SK-N-SH (cell line): ENCODE measurements around the gene PDE10A. TPM values are rescaled to one million over a fixed set of nuclear protein-coding genes. Genes with fewer than 3 reads are reported as not detected.

ENCODE experiments used
- CTCF ChIA-PET: fragments of 300-600, 350-600 bp; formaldehyde crosslinking; extraction: SDS; loops from one replicate; lab custom pipeline; 2021; lab: Yijun Ruan, JAX
- POLR2A ChIA-PET: fragments of 350-600 bp; sonication (Branson Sonifier 250); formaldehyde crosslinking; extraction: SDS; loops from one replicate; lab custom pipeline; 2020; ENCODE audit warnings: antibody characterized with exemption, inconsistent platforms; lab: Yijun Ruan, JAX
- DNase-seq: peaks from one replicate; pipeline ENCODE4 v3.0.0; 2012
- H2AFZ ChIP-seq: fragments of 200-600 bp; sonication (generic); 2 replicates; pipeline ENCODE4 v1.8.1; 2016; ENCODE audit warnings: antibody characterized with exemption, mild to moderate bottlenecking, low read depth
- H3F3A ChIP-seq: fragments of 200-600 bp; sonication (generic); replicated peaks from 2 replicates; pipeline ENCODE3; 2016; ENCODE audit warnings: antibody characterized with exemption, mild to moderate bottlenecking; ENCODE audit not compliant: insufficient read depth
- H3K27ac ChIP-seq, 2 experiments: fragments of 200-500 bp in 1 of 2; fragments of 200-600 bp in 1 of 2; sonication (Bioruptor generic) in 1 of 2; sonication (generic), shearing (Covaris generic) in 1 of 2; 2 replicates each; pipeline versions ENCODE4 v1.5.1 to v1.6.1; 2014 to 2016; ENCODE audit warnings: low read depth in 2 of 2, inconsistent platforms in 1 of 2, low read length in 1 of 2, mild to moderate bottlenecking in 1 of 2, mixed read lengths in 1 of 2
- H3K27me3 ChIP-seq: fragments of 200-600 bp; sonication (generic), shearing (Covaris generic); 2 replicates; pipeline ENCODE4 v1.6.1; 2016; ENCODE audit warnings: mixed run types; ENCODE audit not compliant: insufficient read depth
- H3K36me3 ChIP-seq, 2 experiments: fragments of 200-500 bp in 1 of 2; fragments of 200-600 bp in 1 of 2; sonication (Bioruptor generic) in 1 of 2; sonication (generic) in 1 of 2; replicated peaks in 1 of 2; 2 replicates each; pipeline versions ENCODE3 to v1.5.1; 2014 to 2016; ENCODE audit warnings: low read length in 1 of 2, mild to moderate bottlenecking in 1 of 2; ENCODE audit not compliant: insufficient read depth in 2 of 2, control insufficient read depth in 1 of 2
- H3K4me1 ChIP-seq, 2 experiments: fragments of 200-500 bp in 1 of 2; fragments of 200-600 bp in 1 of 2; sonication (Bioruptor generic) in 1 of 2; sonication (generic), shearing (Covaris generic) in 1 of 2; 2 replicates each; pipeline versions ENCODE4 v1.5.1 to v1.6.1; 2014 to 2016; ENCODE audit warnings: low read depth in 1 of 2, low read length in 1 of 2, mixed run types in 1 of 2; ENCODE audit not compliant: insufficient read depth in 2 of 2, control insufficient read depth in 1 of 2
- H3K4me2 ChIP-seq: fragments of 200-600 bp; sonication (generic), shearing (Covaris generic); 2 replicates; pipeline ENCODE4 v1.6.1; 2017; ENCODE audit warnings: mixed run types
- H3K4me3 ChIP-seq, 2 experiments: fragments of 200-500 bp in 1 of 2; fragments of 200-600 bp in 1 of 2; sonication (Bioruptor generic) in 1 of 2; sonication (generic), shearing (Covaris generic) in 1 of 2; 2 replicates each; pipeline versions ENCODE4 v1.5.1 to v1.8.1; 2014 to 2016; ENCODE audit warnings: low read depth in 2 of 2, inconsistent platforms in 1 of 2, low read length in 1 of 2, mild to moderate bottlenecking in 1 of 2, mixed read lengths in 1 of 2, moderate library complexity in 1 of 2
- H3K79me2 ChIP-seq: fragments of 200-600 bp; sonication (generic); 2 replicates; pipeline ENCODE4 v1.8.1; 2017; ENCODE audit warnings: mild to moderate bottlenecking; ENCODE audit not compliant: insufficient read depth
- H3K9ac ChIP-seq: fragments of 200-600 bp; sonication (generic); 2 replicates; pipeline ENCODE4 v1.6.1; 2017; ENCODE audit warnings: mixed run types
- H3K9me2 ChIP-seq: fragments of 200-600 bp; sonication (generic); 2 replicates; pipeline ENCODE4 v1.6.1; 2017; ENCODE audit warnings: mixed run types
- H3K9me3 ChIP-seq: fragments of 200-600 bp; sonication (generic); 2 replicates; pipeline ENCODE4 v1.6.1; 2017; ENCODE audit warnings: mixed run types, mild to moderate bottlenecking, moderate library complexity
- H4K20me1 ChIP-seq: fragments of 200-600 bp; sonication (generic); 2 replicates; pipeline ENCODE4 v1.6.1; 2017; ENCODE audit warnings: mild to moderate bottlenecking, mixed run types; ENCODE audit not compliant: insufficient read depth
- CHD2 ChIP-seq: fragments of 150-350 bp; IDR thresholded peaks from 2 replicates; pipeline ENCODE4 v1.6.1; 2018; ENCODE audit warnings: low read length; ENCODE audit not compliant: partially characterized antibody
- ELF1 ChIP-seq: IDR thresholded peaks from 2 replicates; pipeline ENCODE4 v1.4.0; 2012
- EP300 ChIP-seq, 2 experiments: IDR thresholded peaks; 2 replicates each; pipeline versions ENCODE4 v1.4.0 to v1.6.1; 2012; ENCODE audit warnings: borderline replicate concordance in 1 of 2, low read depth in 1 of 2, low read length in 1 of 2
- EZH2phosphoT487 ChIP-seq: fragments of 200-600 bp; sonication (generic); IDR thresholded peaks from 2 replicates; pipeline ENCODE4 v1.6.1; 2017; ENCODE audit warnings: low read depth, mixed run types, mild to moderate bottlenecking, antibody characterized with exemption, moderate library complexity, borderline replicate concordance
- FOSL2 ChIP-seq: IDR thresholded peaks from 2 replicates; pipeline ENCODE4 v1.4.0; 2012; ENCODE audit warnings: low read depth, mild to moderate bottlenecking, moderate library complexity, borderline replicate concordance
- FOXM1 ChIP-seq: IDR thresholded peaks from 2 replicates; pipeline ENCODE4 v1.4.0; 2012; ENCODE audit warnings: low read depth, mild to moderate bottlenecking
- JUND ChIP-seq: IDR thresholded peaks from 2 replicates; pipeline ENCODE4 v1.4.0; 2012
- MXI1 ChIP-seq: IDR thresholded peaks from 2 replicates; pipeline ENCODE4 v1.6.1; 2012; ENCODE audit warnings: mild to moderate bottlenecking, low read depth, low read length, improper control_type of control experiment
- NFIC ChIP-seq: IDR thresholded peaks from 2 replicates; pipeline ENCODE4 v1.4.0; 2012; ENCODE audit warnings: borderline replicate concordance
- NRF1 ChIP-seq: IDR thresholded peaks from 2 replicates; pipeline ENCODE4 v1.6.1; 2012; ENCODE audit warnings: low read depth, mild to moderate bottlenecking, low read length
- RCOR1 ChIP-seq: fragments of 150-350 bp; IDR thresholded peaks from 2 replicates; pipeline ENCODE4 v1.6.1; 2017; ENCODE audit warnings: antibody characterized with exemption, low read length
- RXRA ChIP-seq: IDR thresholded peaks from 2 replicates; pipeline ENCODE4 v1.4.0; 2012; ENCODE audit warnings: low read depth, mild to moderate bottlenecking, borderline replicate concordance
- SMC3 ChIP-seq: IDR thresholded peaks from 2 replicates; pipeline ENCODE4 v1.6.1; 2012; ENCODE audit warnings: low read depth, low read length, improper control_type of control experiment
- TCF12 ChIP-seq: IDR thresholded peaks from 2 replicates; pipeline ENCODE4 v1.4.0; 2012
- YY1 ChIP-seq: IDR thresholded peaks from 2 replicates; pipeline ENCODE4 v1.4.0; 2012; ENCODE audit warnings: low read depth, mild to moderate bottlenecking
- WGBS: methylation state at CpG from one replicate; pipeline ENCODE4 v1.1.6; 2017; ENCODE audit warnings: low lambda C conversion rate; 5-methylcytosine and 5-hydroxymethylcytosine counted together
- polyA plus RNA-seq, 3 experiments: library from polyadenylated mRNA; depleted of rRNA; stranded (reverse); fragments of >200 nt; gene quantifications; 2 replicates each; pipeline ENCODE4 v1.2.3, GENCODE V29; 2012
- TF ChIP-seq, protein P1 (sequence below): IDR thresholded peaks from 2 replicates; pipeline ENCODE4 v1.4.0; 2012; ENCODE audit warnings: low read depth, borderline replicate concordance
- TF ChIP-seq, protein P2 (sequence below): IDR thresholded peaks from 2 replicates; pipeline ENCODE4 v1.4.0; 2012; ENCODE audit warnings: low read depth, borderline replicate concordance
- TF ChIP-seq, protein P3 (sequence below): fragments of 200-600 bp; sonication (generic); IDR thresholded peaks from 2 replicates; pipeline ENCODE4 v1.6.1; 2017; ENCODE audit warnings: antibody characterized with exemption, mild to moderate bottlenecking, moderate library complexity
- TF ChIP-seq, protein P4 (sequence below): fragments of 150-350 bp; IDR thresholded peaks from 2 replicates; pipeline ENCODE4 v1.6.1; 2017; ENCODE audit warnings: antibody characterized with exemption, low read length, low read depth, borderline replicate concordance

PDE10A gene
- polyA plus RNA-seq, 1 of the 3 experiments (the other 2 are of a cell fraction), result 0.43 TPM

DNA sequence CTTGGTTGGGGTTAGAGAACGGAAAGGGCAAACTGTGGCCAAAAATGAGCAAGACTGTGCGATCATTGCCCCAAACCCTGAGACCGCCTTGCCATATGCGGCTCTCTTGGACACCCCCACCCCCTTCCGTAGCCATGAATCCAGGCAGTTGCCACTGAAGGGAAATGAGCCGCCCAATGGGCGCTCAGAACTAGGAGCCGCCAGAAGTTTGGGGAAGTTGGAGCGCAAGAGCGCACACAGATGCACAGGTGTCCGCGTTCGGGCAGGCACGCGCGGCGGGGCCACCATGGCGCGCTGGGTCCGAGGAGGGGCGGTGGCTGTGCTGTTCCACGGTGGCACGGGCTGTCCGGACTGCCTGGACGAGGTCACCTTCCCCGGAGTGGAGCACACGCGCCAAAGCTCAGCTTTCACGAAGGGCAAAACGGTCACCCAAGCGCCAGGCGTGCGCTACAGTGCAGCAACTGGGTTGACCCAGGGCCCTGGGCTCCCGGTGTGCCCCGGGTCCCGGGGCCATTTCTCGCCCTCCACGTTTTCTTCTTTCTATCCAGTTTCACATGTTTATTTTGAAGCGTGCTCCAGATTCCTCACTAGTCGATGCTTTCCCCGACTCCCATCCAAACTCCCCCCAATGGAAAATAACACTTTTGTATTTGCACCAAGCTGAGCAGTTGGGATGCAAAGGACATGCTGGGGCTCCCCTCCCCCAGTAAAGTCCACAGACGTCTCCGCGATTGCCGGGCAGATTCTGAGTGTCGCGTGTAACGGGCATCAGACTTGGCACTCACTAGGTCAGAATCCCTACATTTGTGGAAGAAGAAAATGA lies 906 bp upstream of the PDE10A start:
- ChIA-PET CTCF (no interaction called here), POLR2A (no interaction called here)
- Histone ChIP-seq H3K4me1 (peaks cover 0 to 2% of the 10 kb centered on the region in 2 experiments; a peak in 1 of 4 replicates), H4K20me1 (no peaks in the 10 kb centered on the region), H2AFZ (no peak overlapping the region), H3K9ac (no peak overlapping the region), H3K79me2 (no peaks in the 10 kb centered on the region), H3F3A (no peaks in the 10 kb centered on the region), H3K9me2 (no peaks in the 10 kb centered on the region), H3K4me2 (peak overlapping the region; percentile 78), H3K9me3 (no peaks in the 10 kb centered on the region), H3K36me3 (no peaks in the 10 kb centered on the region), H3K27ac (no peak overlapping the region), H3K27me3 (peaks cover 45% of the 10 kb centered on the region), H3K4me3 (peak overlapping the region in 1 of 2 experiments; percentile 52; a peak in 3 of 4 replicates)
- no peak for DNase-seq
- TF ChIP-seq NRF1, result no peak
- TF ChIP-seq NFIC, result no peak
- no peak for TF ChIP-seq EP300 (IDR thresholded peaks at IDR 0.05; ENCODE audit: borderline replicate concordance in 1 of 2, low read depth in 1 of 2, low read length in 1 of 2)
- TF ChIP-seq SMC3, result no peak
- TF ChIP-seq, protein P1, sequence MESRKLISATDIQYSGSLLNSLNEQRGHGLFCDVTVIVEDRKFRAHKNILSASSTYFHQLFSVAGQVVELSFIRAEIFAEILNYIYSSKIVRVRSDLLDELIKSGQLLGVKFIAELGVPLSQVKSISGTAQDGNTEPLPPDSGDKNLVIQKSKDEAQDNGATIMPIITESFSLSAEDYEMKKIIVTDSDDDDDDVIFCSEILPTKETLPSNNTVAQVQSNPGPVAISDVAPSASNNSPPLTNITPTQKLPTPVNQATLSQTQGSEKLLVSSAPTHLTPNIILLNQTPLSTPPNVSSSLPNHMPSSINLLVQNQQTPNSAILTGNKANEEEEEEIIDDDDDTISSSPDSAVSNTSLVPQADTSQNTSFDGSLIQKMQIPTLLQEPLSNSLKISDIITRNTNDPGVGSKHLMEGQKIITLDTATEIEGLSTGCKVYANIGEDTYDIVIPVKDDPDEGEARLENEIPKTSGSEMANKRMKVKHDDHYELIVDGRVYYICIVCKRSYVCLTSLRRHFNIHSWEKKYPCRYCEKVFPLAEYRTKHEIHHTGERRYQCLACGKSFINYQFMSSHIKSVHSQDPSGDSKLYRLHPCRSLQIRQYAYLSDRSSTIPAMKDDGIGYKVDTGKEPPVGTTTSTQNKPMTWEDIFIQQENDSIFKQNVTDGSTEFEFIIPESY, result no peak
- no peak for TF ChIP-seq CHD2
- no peak for TF ChIP-seq ELF1
- TF ChIP-seq, protein P2, sequence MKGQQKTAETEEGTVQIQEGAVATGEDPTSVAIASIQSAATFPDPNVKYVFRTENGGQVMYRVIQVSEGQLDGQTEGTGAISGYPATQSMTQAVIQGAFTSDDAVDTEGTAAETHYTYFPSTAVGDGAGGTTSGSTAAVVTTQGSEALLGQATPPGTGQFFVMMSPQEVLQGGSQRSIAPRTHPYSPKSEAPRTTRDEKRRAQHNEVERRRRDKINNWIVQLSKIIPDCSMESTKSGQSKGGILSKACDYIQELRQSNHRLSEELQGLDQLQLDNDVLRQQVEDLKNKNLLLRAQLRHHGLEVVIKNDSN, result no peak
- TF ChIP-seq YY1, result no peak
- 25% methylated on average over 38 of the region's 48 CpGs for whole genome bisulfite sequencing

DNA sequence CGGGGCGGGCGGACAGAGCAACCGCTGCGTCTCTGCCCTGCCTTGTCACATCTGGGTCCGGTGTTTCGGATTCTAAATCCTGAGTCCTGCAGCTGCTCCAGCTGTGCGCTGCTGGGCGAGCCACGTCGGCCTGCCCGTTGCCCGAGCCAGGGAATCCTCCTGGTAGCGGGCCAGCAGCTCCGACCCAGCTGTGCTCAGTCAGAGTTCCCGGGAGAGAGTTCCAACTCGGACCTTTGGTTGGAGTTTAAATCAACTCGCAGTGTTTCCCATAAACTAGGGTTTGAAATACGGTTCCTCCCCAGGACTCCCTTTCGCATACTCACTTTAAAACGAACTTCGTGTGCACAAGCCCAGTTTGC lies 315 bp upstream of the PDE10A start:
- peaks cover 45% of the 10 kb centered on the region for H3K27me3 ChIP-seq
- H3K27ac ChIP-seq, result no peak overlapping the region
- TF ChIP-seq RXRA (no peak), RCOR1 (no peak), JUND (no peak), MXI1 (no peak), TCF12 (no peak), FOXM1 (no peak), EZH2phosphoT487 (no peak), CHD2 (no peak), YY1 (no peak), FOSL2 (no peak)
- TF ChIP-seq, protein P3, sequence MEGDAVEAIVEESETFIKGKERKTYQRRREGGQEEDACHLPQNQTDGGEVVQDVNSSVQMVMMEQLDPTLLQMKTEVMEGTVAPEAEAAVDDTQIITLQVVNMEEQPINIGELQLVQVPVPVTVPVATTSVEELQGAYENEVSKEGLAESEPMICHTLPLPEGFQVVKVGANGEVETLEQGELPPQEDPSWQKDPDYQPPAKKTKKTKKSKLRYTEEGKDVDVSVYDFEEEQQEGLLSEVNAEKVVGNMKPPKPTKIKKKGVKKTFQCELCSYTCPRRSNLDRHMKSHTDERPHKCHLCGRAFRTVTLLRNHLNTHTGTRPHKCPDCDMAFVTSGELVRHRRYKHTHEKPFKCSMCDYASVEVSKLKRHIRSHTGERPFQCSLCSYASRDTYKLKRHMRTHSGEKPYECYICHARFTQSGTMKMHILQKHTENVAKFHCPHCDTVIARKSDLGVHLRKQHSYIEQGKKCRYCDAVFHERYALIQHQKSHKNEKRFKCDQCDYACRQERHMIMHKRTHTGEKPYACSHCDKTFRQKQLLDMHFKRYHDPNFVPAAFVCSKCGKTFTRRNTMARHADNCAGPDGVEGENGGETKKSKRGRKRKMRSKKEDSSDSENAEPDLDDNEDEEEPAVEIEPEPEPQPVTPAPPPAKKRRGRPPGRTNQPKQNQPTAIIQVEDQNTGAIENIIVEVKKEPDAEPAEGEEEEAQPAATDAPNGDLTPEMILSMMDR, result no peak
- TF ChIP-seq, protein P4, sequence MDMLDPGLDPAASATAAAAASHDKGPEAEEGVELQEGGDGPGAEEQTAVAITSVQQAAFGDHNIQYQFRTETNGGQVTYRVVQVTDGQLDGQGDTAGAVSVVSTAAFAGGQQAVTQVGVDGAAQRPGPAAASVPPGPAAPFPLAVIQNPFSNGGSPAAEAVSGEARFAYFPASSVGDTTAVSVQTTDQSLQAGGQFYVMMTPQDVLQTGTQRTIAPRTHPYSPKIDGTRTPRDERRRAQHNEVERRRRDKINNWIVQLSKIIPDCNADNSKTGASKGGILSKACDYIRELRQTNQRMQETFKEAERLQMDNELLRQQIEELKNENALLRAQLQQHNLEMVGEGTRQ, result no peak
- H3K9me2 ChIP-seq, result no peaks in the 10 kb centered on the region
- ChIA-PET CTCF (no interaction called here), POLR2A (no interaction called here)
- H3K9ac ChIP-seq, result no peak overlapping the region
- no peak overlapping the region for H2AFZ ChIP-seq
- no peaks in the 10 kb centered on the region for H3K79me2 ChIP-seq
- H3K4me3 ChIP-seq, result peak overlapping the region; percentile 38 to 52
- no peaks in the 10 kb centered on the region for H4K20me1 ChIP-seq
- no peaks in the 10 kb centered on the region for H3K9me3 ChIP-seq
- DNase-seq, result no peak
- WGBS, result under 1% methylated on average over 8 of the region's 22 CpGs
- no peaks in the 10 kb centered on the region for H3K36me3 ChIP-seq
- H3K4me2 ChIP-seq, result peak overlapping the region; percentile 78
- peaks cover 0 to 2% of the 10 kb centered on the region in 2 experiments; a peak in 1 of 4 replicates for H3K4me1 ChIP-seq
- H3F3A ChIP-seq, result no peaks in the 10 kb centered on the region
